ENCODE results near the gene MGLL.

MGLL gene

DNA sequence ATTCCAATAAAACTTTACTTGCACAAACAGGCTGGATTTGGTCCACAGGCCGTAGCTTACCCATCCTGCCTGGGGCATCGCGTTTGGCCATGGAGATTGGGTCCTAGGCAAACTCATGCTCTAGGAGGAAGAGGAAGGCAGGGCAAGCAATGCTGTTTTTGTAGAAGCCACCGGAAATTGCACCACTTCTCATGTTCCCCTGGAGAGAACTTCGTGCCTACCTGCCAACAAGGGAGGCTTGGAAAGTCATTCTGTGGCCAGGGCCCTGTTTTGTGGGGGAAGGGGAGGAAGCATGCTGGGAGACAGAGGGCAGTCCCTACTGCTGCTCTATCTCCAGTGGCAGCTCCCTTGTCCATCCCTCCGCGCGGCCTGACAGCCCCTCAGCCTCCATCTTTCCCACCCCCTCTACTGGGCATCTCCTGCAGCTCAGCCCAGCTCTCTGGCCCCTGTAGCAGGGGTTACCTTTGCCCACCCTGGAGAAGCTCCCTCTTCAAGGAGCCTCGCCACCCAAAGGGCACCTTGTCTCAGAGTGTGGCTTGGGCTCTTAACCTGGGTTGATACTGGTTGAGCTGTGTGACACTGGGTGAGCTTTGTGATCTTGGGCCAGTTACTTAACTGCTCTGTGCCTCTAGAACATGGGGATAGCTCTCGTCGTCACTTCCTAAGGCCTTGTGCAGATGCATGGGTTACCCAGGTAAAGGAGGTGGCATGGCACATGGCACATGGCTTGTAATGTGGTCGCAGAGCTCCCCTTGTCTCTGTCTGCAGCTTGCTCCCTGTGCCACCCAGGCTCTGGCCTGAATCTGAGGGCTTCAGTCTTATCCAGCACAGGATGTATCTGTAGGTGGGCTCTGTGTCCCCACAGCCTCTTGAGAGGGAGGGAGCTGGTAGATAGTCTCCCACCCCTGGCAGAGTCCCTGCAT is 143.4 kb downstream of the MGLL start:
- TF ChIP-seq CTCF (IDR thresholded peaks at IDR 0.05; ENCODE audit: control insufficient read depth, extremely low read depth, insufficient read depth) = no peak
- no peak for DNase-seq (ENCODE audit: low read depth)

DNA sequence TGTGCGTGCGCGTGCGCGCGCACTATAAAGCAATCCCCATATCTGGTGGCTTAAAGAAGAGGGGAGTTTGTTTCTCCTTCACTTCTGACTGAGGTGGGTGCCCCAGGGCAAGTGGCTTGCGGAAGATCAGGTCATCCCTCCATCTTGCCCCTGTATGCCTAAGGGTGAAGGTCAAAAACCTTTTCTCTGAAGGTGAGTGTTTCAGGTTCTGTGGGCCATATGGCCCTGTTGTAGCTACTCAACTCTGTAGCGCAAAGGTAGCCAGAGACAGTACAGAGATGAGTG is 144.1 kb downstream of the MGLL start:
- no peak for DNase-seq (ENCODE audit: low read depth)
- TF ChIP-seq CTCF (IDR thresholded peaks at IDR 0.05; ENCODE audit: control insufficient read depth, extremely low read depth, insufficient read depth) = no peak
- no peak overlapping the region for H3K4me3 ChIP-seq (ENCODE audit: low read depth, low read length)

More for the DNA sequence above, 143.4 kb downstream of the MGLL start:
- H3K4me3 ChIP-seq (ENCODE audit: low read depth, low read length) = no peak overlapping the region

DNA sequence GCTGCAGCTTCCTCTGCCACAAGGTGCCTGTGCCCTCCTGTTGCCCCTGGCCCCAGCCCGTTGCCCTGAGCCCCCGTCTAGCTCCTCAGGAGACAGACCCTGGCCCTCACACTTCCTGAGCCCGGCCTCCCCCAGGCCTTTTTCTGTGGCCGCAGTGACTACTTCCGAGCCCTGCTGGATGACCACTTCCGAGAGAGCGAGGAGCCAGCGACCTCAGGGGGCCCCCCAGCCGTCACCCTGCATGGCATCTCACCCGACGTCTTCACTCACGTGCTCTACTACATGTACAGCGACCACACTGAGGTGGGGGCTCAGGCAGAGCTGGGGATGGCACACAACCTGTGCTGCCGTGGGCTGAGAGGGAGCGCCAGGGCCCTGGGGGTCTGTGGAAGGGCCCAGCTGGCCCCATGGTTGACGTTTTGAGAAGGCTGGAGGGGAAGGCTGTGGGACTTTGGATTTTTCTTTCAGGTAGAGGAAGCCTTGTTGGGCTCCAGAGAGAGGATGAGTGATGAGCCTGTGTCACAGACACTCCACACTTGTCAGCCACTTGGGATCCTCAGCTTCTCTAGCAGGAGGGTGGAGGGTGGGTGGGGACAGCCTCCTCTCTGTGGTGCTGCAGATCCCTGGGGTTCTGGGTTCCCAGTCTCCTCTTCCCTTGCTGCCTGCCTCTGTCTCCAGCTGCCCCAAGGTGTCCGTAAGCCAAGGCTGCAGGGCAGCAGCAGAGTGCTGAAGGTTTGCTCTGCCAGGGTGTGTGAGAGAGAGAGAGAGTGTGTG is 144.6 kb downstream of the MGLL start:
- no peak for DNase-seq (ENCODE audit: low read depth)
- no peak overlapping the region for H3K4me3 ChIP-seq (ENCODE audit: low read depth, low read length)
- TF ChIP-seq CTCF (IDR thresholded peaks at IDR 0.05; ENCODE audit: control insufficient read depth, extremely low read depth, insufficient read depth) = no peak

GRCh38 chr3:127676921-127677351 is 145.4 kb downstream of the MGLL start:
- no peak for DNase-seq (ENCODE audit: low read depth)
- TF ChIP-seq CTCF (IDR thresholded peaks at IDR 0.05; ENCODE audit: control insufficient read depth, extremely low read depth, insufficient read depth) = no peak
- H3K4me3 ChIP-seq (ENCODE audit: low read depth, low read length) = no peak overlapping the region

- H3K4me3 ChIP-seq (ENCODE audit: low read depth, low read length) = no peak overlapping the region
- DNase-seq (ENCODE audit: low read depth) = no peak
- TF ChIP-seq CTCF (IDR thresholded peaks at IDR 0.05; ENCODE audit: control insufficient read depth, extremely low read depth, insufficient read depth) = no peak
Observed at GRCh38 chr3:127676456-127676855, 145.9 kb downstream of the MGLL start.

GRCh38 chr3:127675651-127676391 is 146.5 kb downstream of the MGLL start:
- no peak for TF ChIP-seq CTCF (IDR thresholded peaks at IDR 0.05; ENCODE audit: control insufficient read depth, extremely low read depth, insufficient read depth)
- DNase-seq (ENCODE audit: low read depth) = no peak
- no peak overlapping the region for H3K4me3 ChIP-seq (ENCODE audit: low read depth, low read length)

Measured in LNCaP clone FGC (cell line).